Measurements from ENCODE around the gene BORCS6. TPM values are rescaled to one million over a fixed set of nuclear protein-coding genes. Genes with fewer than 3 reads are reported as not detected.

BORCS6 gene
- total RNA-seq, 1 experiment from 2014 or later, result 9.9 TPM

GRCh38 chr17:8166731-8167130 lies 23.2 kb downstream of the BORCS6 start:
- no peak for DNase-seq
- Histone ChIP-seq H3K4me3 (ENCODE audit: insufficient read depth, low read depth, low read length) (no peak overlapping the region), H3K36me3 (replicated peaks; ENCODE audit: control insufficient read depth, insufficient read depth, low read length) (no peaks in the 10 kb centered on the region), H3K27me3 (ENCODE audit: control insufficient read depth, insufficient read depth, low read length) (no peaks in the 10 kb centered on the region)

DNA sequence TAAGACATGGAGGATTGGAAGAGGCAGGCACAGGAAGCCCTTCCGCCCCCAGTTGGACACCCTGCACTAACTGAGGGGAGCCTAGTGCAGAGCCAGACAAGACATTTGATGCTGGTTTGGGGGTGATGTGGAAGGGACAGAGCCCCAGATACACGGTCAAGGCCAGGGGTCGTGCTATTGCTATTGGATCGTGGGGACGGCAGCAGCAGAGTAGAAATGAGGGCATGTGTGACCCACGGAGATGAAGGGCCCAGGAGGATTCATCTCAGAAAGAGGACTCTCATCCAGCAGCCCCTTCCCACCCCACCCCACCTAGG lies 25.2 kb downstream of the BORCS6 start:
- no peak for DNase-seq
- no peak overlapping the region for H3K4me3 ChIP-seq (ENCODE audit: insufficient read depth, low read depth, low read length)
- no peaks in the 10 kb centered on the region for H3K27me3 ChIP-seq (ENCODE audit: control insufficient read depth, insufficient read depth, low read length)
- peaks cover 6% of the 10 kb centered on the region for H3K36me3 ChIP-seq (replicated peaks; ENCODE audit: control insufficient read depth, insufficient read depth, low read length)

DNA sequence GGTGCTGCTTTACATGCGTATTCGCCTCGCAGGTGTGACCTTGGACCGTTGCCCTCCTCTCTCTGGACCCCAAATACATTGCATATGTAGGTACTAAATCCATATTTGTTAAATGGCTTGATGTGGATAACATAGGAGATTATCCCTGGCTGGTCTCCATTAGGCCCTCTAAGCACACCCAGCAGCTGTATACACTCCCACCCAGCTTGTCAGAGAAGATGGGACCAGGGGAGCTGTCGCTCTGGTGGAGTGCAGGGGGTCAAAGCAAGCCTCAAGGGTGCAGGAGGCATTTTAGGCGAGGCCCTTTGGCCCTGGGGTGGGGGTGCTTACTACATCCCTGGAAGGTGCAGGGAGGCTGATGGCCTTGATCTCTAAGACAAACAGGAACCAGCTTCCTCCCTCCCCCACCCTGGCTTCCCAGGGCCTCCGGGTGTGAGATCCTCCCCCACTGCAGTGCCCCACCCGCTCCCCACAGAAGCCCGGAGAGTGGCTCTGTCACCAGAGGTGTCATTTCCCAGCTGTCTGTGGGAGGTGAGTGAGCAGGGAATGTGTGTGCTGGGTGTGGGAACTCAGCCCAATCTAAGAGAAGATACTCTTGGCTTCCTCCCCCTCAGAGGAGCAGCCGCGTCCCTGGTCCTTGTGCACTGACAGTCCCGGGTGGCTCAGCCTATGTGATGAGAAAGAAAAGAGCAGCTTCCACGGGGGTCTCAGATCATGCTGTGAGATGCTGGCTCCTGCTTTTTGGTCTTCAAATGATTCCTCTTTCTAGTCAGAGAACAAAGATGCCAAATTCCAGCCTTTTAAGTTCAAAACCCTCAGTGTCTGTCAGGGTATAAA lies 25.8 kb downstream of the BORCS6 start:
- Histone ChIP-seq H3K36me3 (replicated peaks; ENCODE audit: control insufficient read depth, insufficient read depth, low read length) (peaks cover 8% of the 10 kb centered on the region), H3K27me3 (ENCODE audit: control insufficient read depth, insufficient read depth, low read length) (no peaks in the 10 kb centered on the region), H3K4me3 (ENCODE audit: insufficient read depth, low read depth, low read length) (no peak overlapping the region)
- DNase-seq, result peak; percentile 75

DNA sequence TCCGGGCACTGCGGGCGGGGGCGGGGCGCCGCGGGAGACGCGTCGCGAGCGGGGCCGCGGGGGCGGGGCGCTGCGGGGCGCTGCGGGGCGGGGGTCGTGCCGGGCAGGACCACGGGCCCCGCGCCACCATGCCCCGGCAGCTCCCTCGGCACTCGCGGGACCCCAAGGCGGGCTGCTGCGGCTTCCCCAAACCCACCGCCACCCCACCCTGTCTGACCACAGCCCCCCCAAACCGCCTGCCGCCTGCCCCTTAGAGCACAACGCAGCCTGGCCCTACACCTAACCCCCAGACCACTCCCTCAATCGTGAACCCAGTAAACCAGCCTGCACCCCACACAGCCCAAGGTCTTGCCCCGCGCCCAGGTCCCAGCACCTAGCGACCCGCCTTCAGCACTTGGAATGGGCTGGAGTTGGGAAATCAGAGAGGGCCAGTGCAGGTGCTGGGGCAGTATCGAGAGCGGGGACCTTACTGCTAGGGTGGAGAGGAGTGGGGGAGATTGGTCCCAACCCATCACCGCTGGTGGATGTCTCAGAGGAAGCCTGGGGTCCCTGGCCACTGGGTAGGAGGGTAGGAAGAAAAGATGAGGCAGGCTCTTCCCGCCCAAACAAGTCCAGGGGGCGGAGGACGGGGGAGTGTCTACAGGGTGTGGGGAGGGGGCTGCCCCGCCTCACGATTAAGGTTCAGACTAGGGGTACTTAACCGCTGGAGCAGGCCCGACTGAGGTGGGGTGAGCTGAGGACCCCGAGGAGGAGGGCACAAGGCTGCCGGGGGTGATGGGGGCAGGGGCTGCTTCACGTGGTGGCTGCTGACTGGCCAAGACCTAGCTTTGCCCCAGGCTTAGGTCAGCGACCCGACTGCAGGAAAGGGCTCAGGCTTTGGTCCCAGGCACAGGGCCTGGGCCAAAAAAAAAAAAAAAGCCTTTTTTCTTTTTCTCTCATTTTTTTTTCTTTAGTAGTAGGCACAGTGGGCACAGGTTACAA lies 26.7 kb downstream of the BORCS6 start:
- Histone ChIP-seq H3K27me3 (ENCODE audit: control insufficient read depth, insufficient read depth, low read length) (no peaks in the 10 kb centered on the region), H3K4me3 (ENCODE audit: insufficient read depth, low read depth, low read length) (peak overlapping the region; percentile 85), H3K36me3 (replicated peaks; ENCODE audit: control insufficient read depth, insufficient read depth, low read length) (peaks cover 10% of the 10 kb centered on the region)
- DNase-seq, result peak; percentile 92

DNA sequence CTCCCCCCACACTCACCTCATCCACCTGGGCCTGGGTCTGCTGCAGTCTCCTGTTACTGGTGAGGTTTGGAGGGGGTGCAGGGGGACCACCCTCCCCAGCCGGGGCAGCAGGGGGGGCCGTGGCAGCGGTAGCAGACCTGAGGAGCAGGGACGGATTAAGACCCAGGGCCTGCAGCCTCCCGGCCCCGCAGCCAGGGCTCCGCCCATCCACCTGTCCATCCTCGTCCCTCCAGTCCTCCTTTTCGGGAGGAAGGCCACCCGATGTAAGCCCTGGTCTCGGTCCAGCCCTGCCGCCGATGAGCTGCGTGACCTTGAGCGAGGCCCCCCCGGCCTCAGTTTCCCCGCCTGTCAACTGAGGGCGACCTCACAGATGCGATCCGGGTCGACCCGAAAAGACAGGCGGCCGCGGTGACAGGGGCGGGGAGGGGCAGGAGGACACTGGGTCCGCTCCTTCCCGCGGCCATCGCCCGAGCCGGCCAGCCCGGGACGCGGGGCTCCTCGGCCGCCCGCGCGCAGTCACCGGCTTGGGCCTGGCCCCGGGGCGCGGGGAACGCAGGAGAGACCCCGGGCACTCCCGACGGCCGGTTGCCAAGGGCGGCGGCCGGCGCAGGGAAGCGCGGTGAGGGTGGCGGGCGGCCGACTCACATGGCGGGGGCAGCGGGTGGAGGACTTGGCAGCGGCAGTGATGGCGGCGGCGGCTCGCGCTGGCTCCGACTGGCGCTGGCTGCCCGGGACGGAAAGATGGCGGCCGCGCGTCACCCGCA lies 27.6 kb downstream of the BORCS6 start, which contains the start of gene VAMP2:
Gene VAMP2, minus strand, starts transcription at position 716 of the 764 bp plus-strand sequence. Its CDS starts 69 bp downstream, at position 647.
- Histone ChIP-seq H3K4me3 (ENCODE audit: insufficient read depth, low read depth, low read length) (peak within 1 kb of the TSS; percentile 85), H3K27me3 (ENCODE audit: control insufficient read depth, insufficient read depth, low read length) (no peaks in the 10 kb centered on the region), H3K36me3 (replicated peaks; ENCODE audit: control insufficient read depth, insufficient read depth, low read length) (peaks cover 10% of the 10 kb centered on the region)
- DNase-seq, result peak; percentile 83

DNA sequence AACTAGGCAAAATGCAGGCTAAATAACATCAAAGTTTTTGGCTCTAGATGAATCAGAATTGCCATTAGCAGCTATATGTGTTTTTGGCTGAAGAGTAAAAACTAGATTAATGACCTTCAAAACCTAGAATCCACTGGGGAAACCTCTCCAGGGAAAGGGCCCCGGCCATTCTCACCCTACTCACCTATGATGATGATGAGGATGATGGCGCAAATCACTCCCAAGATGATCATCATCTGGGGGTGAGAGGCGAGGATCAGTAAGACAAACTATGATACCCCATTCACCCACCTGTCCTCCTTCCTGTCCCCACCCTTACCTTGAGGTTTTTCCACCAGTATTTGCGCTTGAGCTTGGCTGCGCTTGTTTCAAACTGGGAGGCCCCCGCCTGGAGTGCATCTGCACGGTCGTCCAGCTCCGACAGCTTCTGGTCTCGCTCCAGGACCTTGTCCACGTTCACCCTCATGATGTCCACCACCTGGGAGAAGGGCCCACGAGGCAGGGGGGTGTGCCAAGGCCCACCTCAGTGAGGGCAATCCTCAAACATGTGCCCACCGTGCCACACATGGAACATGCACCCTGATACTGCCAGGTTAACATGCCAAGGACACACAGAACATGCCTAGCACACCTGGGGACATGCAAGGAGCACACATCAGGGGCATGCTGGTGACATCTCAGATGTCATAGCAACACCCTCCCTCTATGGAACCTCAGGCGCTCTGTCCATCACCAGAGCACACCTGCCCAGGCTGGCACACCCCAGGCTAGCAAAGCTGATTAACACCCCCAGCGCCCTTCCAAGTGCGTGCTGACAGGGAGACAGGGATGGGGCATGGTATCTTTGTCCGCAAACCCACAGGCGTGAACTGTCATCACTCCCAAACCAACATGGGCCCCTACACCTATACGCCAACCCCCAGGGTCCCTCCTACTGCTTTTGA lies 28.4 kb downstream of the BORCS6 start:
- DNase-seq, result no peak
- Histone ChIP-seq H3K36me3 (replicated peaks; ENCODE audit: control insufficient read depth, insufficient read depth, low read length) (peaks cover 10% of the 10 kb centered on the region), H3K27me3 (ENCODE audit: control insufficient read depth, insufficient read depth, low read length) (no peaks in the 10 kb centered on the region), H3K4me3 (ENCODE audit: insufficient read depth, low read depth, low read length) (peak overlapping the region; percentile 85)

DNA sequence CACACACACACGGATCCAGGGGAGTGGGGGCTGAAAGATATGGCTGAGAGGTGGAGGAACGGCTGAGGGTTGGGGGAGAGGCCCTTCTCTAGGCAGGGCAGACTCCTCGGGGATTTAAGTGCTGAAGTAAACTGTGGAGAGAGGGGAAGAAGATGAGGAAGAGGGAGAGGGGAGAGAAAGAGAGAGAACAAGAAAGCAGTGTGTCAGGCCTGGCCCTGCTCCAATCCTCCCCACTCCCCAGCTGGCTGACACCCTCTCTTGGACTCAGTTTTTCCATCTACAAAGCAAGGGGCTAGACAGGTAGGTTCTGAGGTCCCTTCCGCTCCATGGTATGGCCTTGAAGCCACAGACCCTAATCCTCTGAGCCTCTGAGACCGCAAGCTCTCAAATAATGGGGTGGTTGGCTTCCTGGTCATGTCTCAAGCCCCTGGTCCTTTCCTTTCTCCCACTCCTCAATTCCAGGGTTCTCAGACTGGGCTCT lies 29.2 kb downstream of the BORCS6 start:
- DNase-seq, result no peak
- Histone ChIP-seq H3K27me3 (ENCODE audit: control insufficient read depth, insufficient read depth, low read length) (no peaks in the 10 kb centered on the region), H3K4me3 (ENCODE audit: insufficient read depth, low read depth, low read length) (no peak overlapping the region), H3K36me3 (replicated peaks; ENCODE audit: control insufficient read depth, insufficient read depth, low read length) (peaks cover 10% of the 10 kb centered on the region)

DNA sequence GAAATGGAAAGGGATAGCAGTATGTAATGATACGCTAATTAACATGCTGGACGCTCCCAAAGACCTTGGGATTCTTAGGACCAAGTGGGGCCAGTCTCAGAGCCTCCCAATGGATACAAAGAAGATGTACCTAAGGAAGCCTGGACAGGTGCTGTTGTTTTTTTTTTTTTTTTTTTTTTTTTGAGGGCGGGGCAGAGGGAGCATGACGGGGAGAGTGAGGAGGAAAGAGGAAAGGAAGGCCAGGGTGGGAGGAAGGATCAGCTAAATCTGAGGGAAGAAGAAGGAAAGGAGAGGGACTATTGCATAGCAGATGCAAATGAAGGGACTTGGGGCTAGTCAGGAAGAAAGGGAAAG lies 29.8 kb downstream of the BORCS6 start:
- peak; percentile 21 for DNase-seq
- H3K36me3 ChIP-seq (replicated peaks; ENCODE audit: control insufficient read depth, insufficient read depth, low read length), result peaks cover 10% of the 10 kb centered on the region
- H3K4me3 ChIP-seq (ENCODE audit: insufficient read depth, low read depth, low read length), result no peak overlapping the region
- H3K27me3 ChIP-seq (ENCODE audit: control insufficient read depth, insufficient read depth, low read length), result no peaks in the 10 kb centered on the region

- no peaks in the 10 kb centered on the region for H3K27me3 ChIP-seq (ENCODE audit: control insufficient read depth, insufficient read depth, low read length)
- peak; percentile 11 for DNase-seq
- H3K36me3 ChIP-seq (replicated peaks; ENCODE audit: control insufficient read depth, insufficient read depth, low read length), result peaks cover 10% of the 10 kb centered on the region
- no peak overlapping the region for H3K4me3 ChIP-seq (ENCODE audit: insufficient read depth, low read depth, low read length)
Observed at GRCh38 chr17:8159459-8160223, 30.3 kb downstream of the BORCS6 start.

DNA sequence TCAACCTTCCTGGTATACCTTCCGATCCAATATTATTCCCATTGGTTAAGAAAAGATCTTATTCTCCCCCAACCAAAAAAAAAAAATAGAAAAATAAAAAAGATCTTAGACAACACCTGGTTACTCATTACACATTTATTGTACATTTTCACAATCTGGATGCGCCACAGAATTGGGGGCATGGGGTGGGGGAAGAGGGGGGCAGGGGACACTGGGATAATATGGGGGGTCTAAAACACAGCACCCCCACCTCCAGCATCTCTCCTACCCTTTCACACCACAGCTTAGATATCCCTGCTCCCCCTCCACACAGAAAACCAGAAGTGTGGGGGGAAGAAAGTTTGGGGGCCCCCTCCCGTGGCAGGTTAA lies 31.0 kb downstream of the BORCS6 start:
- H3K36me3 ChIP-seq (replicated peaks; ENCODE audit: control insufficient read depth, insufficient read depth, low read length), result peaks cover 10% of the 10 kb centered on the region

GRCh38 chr17:8158267-8159031 lies 31.5 kb downstream of the BORCS6 start:
- Histone ChIP-seq H3K4me3 (ENCODE audit: insufficient read depth, low read depth, low read length) (no peak overlapping the region), H3K27me3 (ENCODE audit: control insufficient read depth, insufficient read depth, low read length) (no peaks in the 10 kb centered on the region)

More for the DNA sequence above, 31.0 kb downstream of the BORCS6 start:
- DNase-seq, result peak; percentile 33
- no peak overlapping the region for H3K4me3 ChIP-seq (ENCODE audit: insufficient read depth, low read depth, low read length)
- no peaks in the 10 kb centered on the region for H3K27me3 ChIP-seq (ENCODE audit: control insufficient read depth, insufficient read depth, low read length)

DNA sequence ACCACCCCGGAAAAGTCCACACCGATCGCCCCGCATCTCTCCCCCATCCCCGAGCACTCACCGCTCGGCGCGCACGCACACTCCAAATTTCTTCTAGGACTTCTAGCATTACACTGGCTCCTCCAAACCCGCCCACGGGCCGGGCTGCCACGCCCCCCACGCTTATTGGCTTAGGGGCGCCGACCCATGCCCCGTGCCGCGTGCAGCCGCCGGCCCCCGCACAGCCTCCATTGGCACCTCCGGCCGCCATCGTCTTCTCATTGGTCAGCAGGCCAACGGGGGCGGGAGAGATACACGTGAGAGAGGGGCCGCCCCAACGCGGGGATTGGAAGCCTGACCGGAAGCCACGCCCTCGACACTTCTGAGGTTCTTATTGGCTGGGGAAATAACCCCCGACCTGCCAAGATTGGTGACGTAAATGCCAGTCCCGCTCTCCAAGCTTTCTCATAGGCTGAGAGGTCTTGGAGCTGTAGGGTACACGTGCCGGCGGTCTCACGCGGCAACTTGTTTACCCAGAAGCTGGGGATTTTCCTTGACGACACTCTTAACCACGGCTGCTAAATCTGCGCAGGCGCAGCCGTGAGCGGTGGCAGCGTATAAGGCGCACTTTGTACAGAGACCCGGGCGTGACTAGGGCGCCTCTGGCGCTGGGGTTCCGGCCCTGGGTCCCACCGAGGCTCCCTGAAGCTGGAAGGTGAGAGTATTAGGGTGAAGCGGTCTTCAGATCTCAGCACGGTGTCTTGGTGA lies 33.6 kb downstream of the BORCS6 start:
- peaks cover 10% of the 10 kb centered on the region for H3K36me3 ChIP-seq (replicated peaks; ENCODE audit: control insufficient read depth, insufficient read depth, low read length)
- peak; percentile 99 for DNase-seq
- H3K4me3 ChIP-seq (ENCODE audit: insufficient read depth, low read depth, low read length), result peak overlapping the region; percentile 68
- H3K27me3 ChIP-seq (ENCODE audit: control insufficient read depth, insufficient read depth, low read length), result no peaks in the 10 kb centered on the region

More at GRCh38 chr17:8158267-8159031, 31.5 kb downstream of the BORCS6 start:
- H3K36me3 ChIP-seq (replicated peaks; ENCODE audit: control insufficient read depth, insufficient read depth, low read length), result peaks cover 10% of the 10 kb centered on the region
- DNase-seq, result peak; percentile 92
